Esophagus squamous epithelium (tissue), 5 donors: ENCODE data around the gene TMEM235. TPM values are rescaled to one million over a fixed set of nuclear protein-coding genes. Genes with fewer than 3 reads are reported as not detected.

Source experiments
- DNase-seq: peaks from one replicate; lab custom pipeline; 2025; lab: John Stamatoyannopoulos, UW
- H3K27ac ChIP-seq, 4 donors: fragments of 200-600 bp; sonication (generic); one replicate each; pipeline ENCODE4 v1.5.1; 2016 to 2019; ENCODE audit warnings: mild to moderate bottlenecking in 1 of 4
- H3K27me3 ChIP-seq, 4 donors: fragments of 200-600 bp; sonication (generic); 1 replicate in 3 of 4; 2 replicates in 1 of 4; pipeline versions ENCODE4 v1.5.1 to v1.6.0; 2017 to 2021; ENCODE audit warnings: antibody characterized with exemption in 1 of 4
- H3K36me3 ChIP-seq, 3 donors: fragments of 200-600 bp; sonication (generic); one replicate each; pipeline ENCODE4 v1.5.1; 2016 to 2019
- H3K4me1 ChIP-seq, 3 donors: fragments of 200-600 bp; sonication (generic); one replicate each; pipeline ENCODE4 v1.5.1; 2017 to 2019
- H3K4me3 ChIP-seq, 4 donors: fragments of 200-600 bp; sonication (generic); 1 replicate in 3 of 4; 2 replicates in 1 of 4; pipeline ENCODE4 v1.5.1; 2016 to 2019; ENCODE audit warnings: mild to moderate bottlenecking in 2 of 4, moderate library complexity in 1 of 4
- H3K9me3 ChIP-seq, 3 donors: fragments of 200-600 bp; sonication (generic); one replicate each; pipeline ENCODE4 v1.5.1; 2016 to 2019
- CTCF ChIP-seq, 6 experiments: fragments of 450-650 bp in 4 of 6; fragments of 200-600 bp in 2 of 6; sonication (generic) in 2 of 6; IDR thresholded peaks; one replicate each; pipeline ENCODE4 v1.5.1; 2016 to 2019; ENCODE audit warnings: antibody characterized with exemption in 6 of 6, mild to moderate bottlenecking in 4 of 6, moderate library complexity in 4 of 6
- POLR2A ChIP-seq, 4 donors: fragments of 450-650 bp; IDR thresholded peaks; one replicate each; pipeline ENCODE4 v1.6.1; 2017; ENCODE audit warnings: antibody characterized with exemption in 4 of 4, mild to moderate bottlenecking in 4 of 4, moderate library complexity in 3 of 4
- WGBS, 2 donors: methylation state at CpG; one replicate each; pipeline ENCODE4 v1.1.5; 2018; 5-methylcytosine and 5-hydroxymethylcytosine counted together
- intact Hi-C: fragments of 100-400 bp; cut with DNase I; formaldehyde crosslinking; loops from one replicate; pipeline ENCODE4 v1.15.0; 2022
- total RNA-seq, 4 donors: library from RNA; depleted of rRNA; stranded (reverse); fragments of >200 nt; gene quantifications; one replicate each; pipeline ENCODE4 v1.1.0, GENCODE V29; 2016
- donor health status: DM: yes; HTN: yes; CAD: no.

TMEM235 gene
- total RNA-seq, 4 donors from 2014 or later: 0.26 TPM; not detected in 3

- TF ChIP-seq POLR2A (IDR thresholded peaks at IDR 0.05) (no peak), CTCF (IDR thresholded peaks at IDR 0.05) (no peak)
- Histone ChIP-seq H3K4me3 (peak overlapping the region; percentile 43 to 79 (median 52)), H3K27me3 (no peaks in the 10 kb centered on the region), H3K4me1 (peaks cover 11 to 63% (median 12%) of the 10 kb centered on the region in 3 donors), H3K27ac (peak overlapping the region; percentile 78 to 89 (median 84)), H3K9me3 (no peaks in the 10 kb centered on the region), H3K36me3 (peaks cover 0 to 13% (median 0%) of the 10 kb centered on the region in 3 donors)
- 45 to 52% methylated on average over 8 to 9 of the region's 10 CpGs for WGBS, 2 donors
- intact Hi-C loops: loop anchor here (5.0 kb wide), 1 partner anchor 66 kb away; no protein-coding TSS in a partner anchor
- DNase-seq: no peak
These were observed 45.3 kb upstream of the TMEM235 start for GRCh38 chr17:78185981-78186691.

GRCh38 chr17:78186692-78187595 is 44.5 kb upstream of the TMEM235 start, which contains the start of the genes AFMID and TK1:
Gene AFMID, plus strand, starts transcription at chr17:78187362. Its CDS starts 9 bp downstream, at chr17:78187371.
Gene TK1, minus strand, starts transcription at chr17:78187052. Its CDS starts 58 bp downstream, at chr17:78186994.
- H3K9me3 ChIP-seq: no peaks in the 10 kb centered on the region
- TF ChIP-seq POLR2A (IDR thresholded peaks at IDR 0.05) (peak in 3 of 4 donors; percentile 46 to 52 (median 48)), CTCF (IDR thresholded peaks at IDR 0.05) (peak; percentile 76 to 97 (median 93))
- H3K27me3 ChIP-seq: no peaks in the 10 kb centered on the region
- peaks cover 0 to 21% (median 0%) of the 10 kb centered on the region in 3 donors for H3K36me3 ChIP-seq
- intact Hi-C loops: loop anchor here (5.0 kb wide), 1 partner anchor 65 kb away; no protein-coding TSS in a partner anchor
- H3K4me3 ChIP-seq: peak within 1 kb of the TSS; percentile 43 to 79 (median 52)
- DNase-seq: peak; percentile 84
- 5 to 15% methylated on average over 16 to 25 of the region's 57 CpGs for WGBS, 2 donors
- H3K4me1 ChIP-seq: peaks cover 11 to 63% (median 12%) of the 10 kb centered on the region in 3 donors
- H3K27ac ChIP-seq: peak within 1 kb of the TSS; percentile 78 to 89 (median 84)

- H3K4me1 ChIP-seq: peaks cover 5 to 40% (median 13%) of the 10 kb centered on the region in 3 donors
- no peak overlapping the region for H3K4me3 ChIP-seq
- no peaks in the 10 kb centered on the region for H3K9me3 ChIP-seq
- intact Hi-C loops: no loop called here
- H3K36me3 ChIP-seq: peaks cover 0 to 69% (median 6%) of the 10 kb centered on the region in 3 donors
- TF ChIP-seq CTCF (IDR thresholded peaks at IDR 0.05): no peak
- TF ChIP-seq POLR2A (IDR thresholded peaks at IDR 0.05): no peak
- no peak for DNase-seq
- 77 to 80% methylated on average over 5 of the region's 5 CpGs for WGBS, 2 donors
- no peaks in the 10 kb centered on the region for H3K27me3 ChIP-seq
- H3K27ac ChIP-seq: peak overlapping the region in 3 of 4 donors; percentile 87 to 96 (median 89)
These were observed 34.7 kb upstream of the TMEM235 start for GRCh38 chr17:78196716-78197115.

GRCh38 chr17:78197147-78197832 is 34.1 kb upstream of the TMEM235 start:
- WGBS, 2 donors: 32 to 39% methylated on average over 4 to 9 of the region's 9 CpGs
- Histone ChIP-seq H3K9me3 (no peaks in the 10 kb centered on the region), H3K27ac (peak overlapping the region; percentile 70 to 96 (median 88)), H3K27me3 (no peaks in the 10 kb centered on the region), H3K4me3 (no peak overlapping the region), H3K36me3 (peaks cover 0 to 69% (median 6%) of the 10 kb centered on the region in 3 donors), H3K4me1 (peaks cover 5 to 40% (median 13%) of the 10 kb centered on the region in 3 donors)
- no peak for DNase-seq
- TF ChIP-seq CTCF (IDR thresholded peaks at IDR 0.05): no peak
- TF ChIP-seq POLR2A (IDR thresholded peaks at IDR 0.05): no peak
- intact Hi-C loops: no loop called here
